Caco-2 (cell line): ENCODE data around the gene PLEK2. TPM values are rescaled to one million over a fixed set of nuclear protein-coding genes. Genes with fewer than 3 reads are reported as not detected.
"Not testable (repeated sequence)": the region's sequence is repeated elsewhere in the genome, so short reads cannot be mapped to it uniquely, and the experiment has no call there.

Experiments
- BruUV-seq: library from RNA; stranded (reverse); fragments of 400-500 nt; replicated peaks from 2 replicates; lab custom pipeline; 2021; lab: Mats Ljungman, UMichigan
- CTCF ChIA-PET: fragments of 300-600 bp; sonication (Branson Sonifier 250); formaldehyde crosslinking; loops from one replicate; lab custom pipeline; 2022; ENCODE audit warnings: antibody characterized with exemption; lab: Charles Lee
- POLR2A ChIA-PET: fragments of 300-600 bp; sonication (Branson Sonifier 250); formaldehyde crosslinking; loops from one replicate; lab custom pipeline; 2022; ENCODE audit warnings: antibody characterized with exemption; lab: Charles Lee
- DNase-seq, 2 experiments: peaks; one replicate each; pipeline versions ENCODE4 v3.0.0 to v3.0.0-alpha.2; 2020 to 2022
- H3K27me3 ChIP-seq: replicated peaks from 2 replicates; pipeline ENCODE4 v1.6.0; 2011; ENCODE audit warnings: low read length; ENCODE audit not compliant: control insufficient read depth, insufficient read depth
- H3K36me3 ChIP-seq: 2 replicates; pipeline ENCODE4 v1.5.1; 2011; ENCODE audit warnings: low read length; ENCODE audit not compliant: control insufficient read depth, insufficient read depth
- H3K4me1 ChIP-seq: fragments of 250-450 bp; sonication (Bioruptor Pico); 2 replicates; pipeline ENCODE4 v1.5.1; 2020; ENCODE audit warnings: mild to moderate bottlenecking
- H3K4me3 ChIP-seq: 2 replicates; pipeline ENCODE4 v1.5.1; 2011; ENCODE audit warnings: low read depth, mild to moderate bottlenecking, control low read depth, low read length
- H3K9me3 ChIP-seq: fragments of 250-450 bp; sonication (Bioruptor Pico); 2 replicates; pipeline ENCODE4 v1.5.1; 2020; ENCODE audit warnings: mild to moderate bottlenecking, moderate library complexity
- H3K27ac Mint-ChIP-seq: one replicate; pipeline ENCODE4 v1.8.0; 2022; ENCODE audit warnings: mixed read lengths; ENCODE audit not compliant: unreplicated experiment
- H3K27me3 Mint-ChIP-seq: one replicate; pipeline ENCODE4 v1.8.0; 2022; ENCODE audit warnings: mixed read lengths; ENCODE audit not compliant: insufficient read depth, unreplicated experiment
- H3K36me3 Mint-ChIP-seq: one replicate; pipeline ENCODE4 v1.8.0; 2022; ENCODE audit warnings: mild to moderate bottlenecking, mixed read lengths; ENCODE audit not compliant: insufficient read depth, unreplicated experiment
- H3K4me1 Mint-ChIP-seq: one replicate; pipeline ENCODE4 v1.8.0; 2022; ENCODE audit warnings: low read depth, mixed read lengths; ENCODE audit not compliant: unreplicated experiment
- H3K4me3 Mint-ChIP-seq: one replicate; pipeline ENCODE4 v1.8.0; 2022; ENCODE audit warnings: mild to moderate bottlenecking, moderate library complexity, mixed read lengths; ENCODE audit not compliant: unreplicated experiment
- H3K9me3 Mint-ChIP-seq: one replicate; pipeline ENCODE4 v1.8.0; 2022; ENCODE audit warnings: mixed read lengths; ENCODE audit not compliant: unreplicated experiment
- CTCF ChIP-seq, 2 experiments: fragments of 200-600 bp in 1 of 2; IDR thresholded peaks; 1 replicate in 1 of 2; 2 replicates in 1 of 2; pipeline versions ENCODE4 v1.5.1 to v1.8.0; 2011 to 2022; ENCODE audit warnings: antibody characterized with exemption in 1 of 2, control low read depth in 1 of 2, inconsistent platforms in 1 of 2, low read depth in 1 of 2, low read length in 1 of 2, mild to moderate bottlenecking in 1 of 2, moderate library complexity in 1 of 2; ENCODE audit not compliant: insufficient read depth in 1 of 2, severe bottlenecking in 1 of 2, unreplicated experiment in 1 of 2
- intact Hi-C: fragments of 100-400 bp; cut with micrococcal nuclease; formaldehyde crosslinking; loops from one replicate; pipeline ENCODE4 v1.10.0; 2022; ENCODE audit not compliant: unreplicated experiment
- total RNA-seq: library from RNA; stranded (reverse); gene quantifications from 2 replicates; pipeline ENCODE4 v1.2.3, GENCODE V29; 2022

PLEK2 gene
- total RNA-seq, 1 experiment from 2014 or later: 36.5 TPM

- H3K9me3 ChIP-seq: no peaks in the 10 kb centered on the region
- peaks cover 21% of the 10 kb centered on the region for H3K4me1 ChIP-seq
- ChIA-PET POLR2A (no interaction called here), CTCF (no interaction called here)
- H3K36me3 Mint-ChIP-seq: no peaks in the 10 kb centered on the region
- H3K27me3 Mint-ChIP-seq: no peaks in the 10 kb centered on the region
- no peak overlapping the region for H3K27ac Mint-ChIP-seq
- no peak for DNase-seq
- peaks cover 12% of the 10 kb centered on the region for H3K4me1 Mint-ChIP-seq
- no peaks in the 10 kb centered on the region for H3K36me3 ChIP-seq
- no peaks in the 10 kb centered on the region for H3K27me3 ChIP-seq
- H3K4me3 Mint-ChIP-seq: no peak overlapping the region
- no peaks in the 10 kb centered on the region for H3K9me3 Mint-ChIP-seq
- intact Hi-C loops: no loop called here
- H3K4me3 ChIP-seq: no peak overlapping the region
- BruUV-seq: no TSS peak
- TF ChIP-seq CTCF (IDR thresholded peaks at IDR 0.05; ENCODE audit: insufficient read depth in 1 of 2, low read depth in 1 of 2, low read length in 1 of 2, severe bottlenecking in 1 of 2, unreplicated experiment in 1 of 2): no peak
These were observed 4.1 kb upstream of the PLEK2 start for GRCh38 chr14:67416085-67416484.

- POLR2A ChIA-PET, H3K27me3 ChIP-seq, H3K4me3 Mint-ChIP-seq, H3K9me3 Mint-ChIP-seq, intact Hi-C loops, DNase-seq, BruUV-seq, H3K9me3 ChIP-seq, H3K4me3 ChIP-seq, H3K27me3 Mint-ChIP-seq, CTCF ChIA-PET, H3K36me3 ChIP-seq, H3K36me3 Mint-ChIP-seq, H3K27ac Mint-ChIP-seq: not testable (repeated sequence)
- H3K4me1 ChIP-seq: peaks cover 22% of the 10 kb centered on the region
- peaks cover 17% of the 10 kb centered on the region for H3K4me1 Mint-ChIP-seq
These were observed 3.6 kb upstream of the PLEK2 start for GRCh38 chr14:67415610-67416009.

GRCh38 chr14:67413806-67414769 lies 2.1 kb upstream of the PLEK2 start:
- Histone ChIP-seq H3K4me3 (no peak overlapping the region), H3K9me3 (no peaks in the 10 kb centered on the region), H3K36me3 (no peaks in the 10 kb centered on the region), H3K27me3 (no peaks in the 10 kb centered on the region), H3K4me1 (peaks cover 25% of the 10 kb centered on the region)
- intact Hi-C loops: no loop called here
- no peak for DNase-seq
- BruUV-seq: no TSS peak
- ChIA-PET POLR2A (no interaction called here), CTCF (no interaction called here)
- Mint-ChIP-seq H3K36me3 (no peaks in the 10 kb centered on the region), H3K27ac (no peak overlapping the region), H3K9me3 (no peaks in the 10 kb centered on the region), H3K4me3 (no peak overlapping the region), H3K4me1 (peaks cover 23% of the 10 kb centered on the region), H3K27me3 (no peaks in the 10 kb centered on the region)
- TF ChIP-seq CTCF (IDR thresholded peaks at IDR 0.05; ENCODE audit: insufficient read depth in 1 of 2, low read depth in 1 of 2, low read length in 1 of 2, severe bottlenecking in 1 of 2, unreplicated experiment in 1 of 2): no peak
